HPDE6-E6E7 (cell line): ENCODE data around the gene SPEF1.
"Not testable (repeated sequence)": the region's sequence is repeated elsewhere in the genome, so short reads cannot be mapped to it uniquely, and the experiment has no call there.

ENCODE experiments used
- DNase-seq: peaks from one replicate; pipeline ENCODE4 v3.0.0; 2011; ENCODE audit warnings: missing footprints; ENCODE audit errors: extremely low spot score

The SPEF1 gene

GRCh38 chr20:3781153-3781910, at the start of gene SPEF1:
TSS of gene SPEF1 (minus strand) at chr20:3781448. CDS start at chr20:3781287, 161 bp downstream.
- DNase-seq: peak; percentile 98

GRCh38 chr20:3829891-3830290, 48.6 kb upstream of the SPEF1 start:
- not testable (repeated sequence) for DNase-seq

GRCh38 chr20:3828798-3829197, 47.5 kb upstream of the SPEF1 start:
- no peak for DNase-seq

- DNase-seq: no peak
These were observed 45.2 kb upstream of the SPEF1 start for GRCh38 chr20:3826420-3826819.

GRCh38 chr20:3825526-3825925, 44.3 kb upstream of the SPEF1 start:
- no peak for DNase-seq

GRCh38 chr20:3823881-3824280, 42.6 kb upstream of the SPEF1 start:
- DNase-seq: no peak

GRCh38 chr20:3821996-3822395, 40.7 kb upstream of the SPEF1 start:
- no peak for DNase-seq

GRCh38 chr20:3820901-3821727, 39.9 kb upstream of the SPEF1 start:
- DNase-seq: no peak

GRCh38 chr20:3820048-3820900, 39.0 kb upstream of the SPEF1 start, which contains the start of gene AP5S1:
TSS of gene AP5S1 (plus strand) at chr20:3820547. CDS start at chr20:3822118, 1,571 bp downstream.
- peak; percentile 97 for DNase-seq

GRCh38 chr20:3819411-3820047, 38.3 kb upstream of the SPEF1 start:
- DNase-seq: no peak

GRCh38 chr20:3818155-3819151, 37.2 kb upstream of the SPEF1 start:
- DNase-seq: peak; percentile 83

- DNase-seq: no peak
These were observed 34.6 kb upstream of the SPEF1 start for GRCh38 chr20:3815703-3816315.

- DNase-seq: no peak
These were observed 33.8 kb upstream of the SPEF1 start for GRCh38 chr20:3814928-3815495.

GRCh38 chr20:3813848-3814581, 32.8 kb upstream of the SPEF1 start:
- no peak for DNase-seq

- DNase-seq: no peak
These were observed 32.0 kb upstream of the SPEF1 start for GRCh38 chr20:3812975-3813847.

GRCh38 chr20:3812259-3812681, 31.0 kb upstream of the SPEF1 start:
- no peak for DNase-seq

- peak; percentile 97 for DNase-seq
These were observed 30.4 kb upstream of the SPEF1 start for GRCh38 chr20:3811467-3812258.
